ENCODE measurements around the gene SLC39A11. TPM values are rescaled to one million over a fixed set of nuclear protein-coding genes. Genes with fewer than 3 reads are reported as not detected.

The SLC39A11 gene
- total RNA-seq, 1 experiment from 2014 or later = 46.4 TPM

DNA sequence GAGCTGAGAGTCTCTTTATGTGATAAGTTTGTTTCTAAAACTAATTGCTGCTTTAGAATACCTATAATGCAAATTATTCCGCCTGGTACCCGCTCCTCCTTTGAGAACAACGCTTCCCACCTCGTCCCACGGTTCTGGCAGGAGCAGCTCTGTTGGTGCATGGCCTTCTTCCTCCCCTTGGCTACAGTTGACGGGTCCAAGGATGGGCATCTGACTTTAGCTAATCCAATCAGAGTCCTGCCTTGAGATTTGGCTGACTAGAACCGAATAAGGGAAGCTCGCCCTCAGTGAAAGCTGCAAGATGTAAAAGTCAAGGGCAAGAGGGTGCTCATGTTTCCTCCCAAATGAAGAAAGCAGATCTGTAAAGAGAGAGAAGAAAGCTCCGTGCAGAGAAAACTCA is 481.3 kb downstream of the SLC39A11 start:
- Histone ChIP-seq H3K9me2 (ENCODE audit: insufficient read depth) (no peaks in the 10 kb centered on the region), H4K20me1 (ENCODE audit: insufficient read depth) (no peaks in the 10 kb centered on the region), H3K27me3 (ENCODE audit: insufficient read depth, low read length) (no peaks in the 10 kb centered on the region), H3K79me2 (ENCODE audit: insufficient read depth, low read length) (no peaks in the 10 kb centered on the region), H3K9me3 (ENCODE audit: control insufficient read depth in 1 of 2, insufficient read depth in 1 of 2, low read depth in 1 of 2, low read length in 2 of 2) (peaks cover 0 to 14% of the 10 kb centered on the region in 2 experiments; a peak in 1 of 4 replicates), H3K9ac (ENCODE audit: low read length) (no peak overlapping the region), H3K36me3 (ENCODE audit: control insufficient read depth in 1 of 2, insufficient read depth in 2 of 2, low read length in 2 of 2) (no peaks in the 10 kb centered on the region), H2AFZ (ENCODE audit: low read depth, low read length, poor library complexity, severe bottlenecking) (no peak overlapping the region), H3K27ac (ENCODE audit: low read depth, low read length) (no peak overlapping the region), H3K4me1 (ENCODE audit: control insufficient read depth in 1 of 2, insufficient read depth in 2 of 2, low read length in 2 of 2) (peaks cover 37 to 65% of the 10 kb centered on the region in 2 experiments), H3K4me2 (ENCODE audit: low read length) (no peak overlapping the region), H3K4me3 (replicated peaks in 1 of 2; ENCODE audit: low read depth in 1 of 2, low read length in 2 of 2) (no peak overlapping the region)
- ChIA-PET POLR2A (interaction anchor here (0.7 to 3.4 kb wide), 4 partner anchors 9 to 56 kb away, joined by 3 to 19 read pairs (median 4); no protein-coding TSS in a partner anchor), CTCF (interaction anchor here (0.7 to 1.4 kb wide), 5 partner anchors 9 to 116 kb away, joined by 3 to 4 read pairs (median 3); no protein-coding TSS in a partner anchor), RAD21 (ENCODE audit: low non-redundant PET in 1 of 2, low total read pairs in 2 of 2, uncharacterized antibody in 2 of 2, unreplicated experiment in 2 of 2) (no interaction called here)
- TF ChIP-seq POLR2A (IDR thresholded peaks at IDR 0.05; ENCODE audit: borderline replicate concordance, extremely low read depth, insufficient read depth, insufficient read length) = no peak
- TF ChIP-seq SP1 (IDR thresholded peaks at IDR 0.05; ENCODE audit: low read depth) = no peak
- DNase-seq (ENCODE audit: low read depth, low spot score) = no peak
- BruUV-seq (replicated peaks) = no TSS peak
- ATAC-seq = no peak
- intact Hi-C loops (cut with micrococcal nuclease) = no loop called here

DNA sequence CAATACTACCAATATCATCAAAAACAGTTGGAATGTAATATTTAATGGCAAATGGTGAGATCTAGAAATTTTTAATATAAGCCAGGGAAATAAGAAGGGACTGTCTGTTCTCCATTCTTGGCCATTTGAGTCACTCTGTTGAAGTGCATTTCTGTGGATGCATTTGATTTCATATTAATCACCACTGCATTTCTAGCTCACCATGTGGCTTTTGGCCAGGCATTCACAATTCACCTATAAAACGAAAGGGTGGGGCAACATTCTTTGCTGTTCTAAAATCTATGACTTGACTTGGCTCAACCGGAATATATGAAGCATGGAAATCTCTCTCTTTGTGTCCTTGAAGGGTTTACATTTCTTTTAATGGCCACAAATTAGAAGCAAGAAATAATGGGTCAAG is 483.0 kb downstream of the SLC39A11 start:
- POLR2A ChIA-PET = interaction anchor here (3.4 kb wide), 1 partner anchor 17 kb away, joined by 19 read pairs; no protein-coding TSS in a partner anchor
- intact Hi-C loops (cut with micrococcal nuclease) = loop anchor here (1.0 kb wide), 1 partner anchor 52 kb away; no protein-coding TSS in a partner anchor
- peak; percentile 86 for DNase-seq (ENCODE audit: low read depth, low spot score)
- TF ChIP-seq FOSL1 (IDR thresholded peaks at IDR 0.05; ENCODE audit: low read depth) = peak; percentile 76
- TF ChIP-seq, protein P1, sequence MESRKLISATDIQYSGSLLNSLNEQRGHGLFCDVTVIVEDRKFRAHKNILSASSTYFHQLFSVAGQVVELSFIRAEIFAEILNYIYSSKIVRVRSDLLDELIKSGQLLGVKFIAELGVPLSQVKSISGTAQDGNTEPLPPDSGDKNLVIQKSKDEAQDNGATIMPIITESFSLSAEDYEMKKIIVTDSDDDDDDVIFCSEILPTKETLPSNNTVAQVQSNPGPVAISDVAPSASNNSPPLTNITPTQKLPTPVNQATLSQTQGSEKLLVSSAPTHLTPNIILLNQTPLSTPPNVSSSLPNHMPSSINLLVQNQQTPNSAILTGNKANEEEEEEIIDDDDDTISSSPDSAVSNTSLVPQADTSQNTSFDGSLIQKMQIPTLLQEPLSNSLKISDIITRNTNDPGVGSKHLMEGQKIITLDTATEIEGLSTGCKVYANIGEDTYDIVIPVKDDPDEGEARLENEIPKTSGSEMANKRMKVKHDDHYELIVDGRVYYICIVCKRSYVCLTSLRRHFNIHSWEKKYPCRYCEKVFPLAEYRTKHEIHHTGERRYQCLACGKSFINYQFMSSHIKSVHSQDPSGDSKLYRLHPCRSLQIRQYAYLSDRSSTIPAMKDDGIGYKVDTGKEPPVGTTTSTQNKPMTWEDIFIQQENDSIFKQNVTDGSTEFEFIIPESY (IDR thresholded peaks at IDR 0.05; ENCODE audit: extremely low read depth, insufficient replicate concordance, low read length) = no peak
- TF ChIP-seq ATF3 (IDR thresholded peaks at IDR 0.05) = no peak
- TF ChIP-seq EGR1 (IDR thresholded peaks at IDR 0.05; ENCODE audit: low read depth) = no peak
- TF ChIP-seq EZH2 (IDR thresholded peaks at IDR 0.05) = no peak
- TF ChIP-seq RAD21 (IDR thresholded peaks at IDR 0.05; ENCODE audit: low read depth) = peak; percentile 34; the same call in 1 of the 2 replicates
- peak; percentile 91 for TF ChIP-seq CBX3 (IDR thresholded peaks at IDR 0.05; ENCODE audit: low read depth)
- TF ChIP-seq SRF (IDR thresholded peaks at IDR 0.05; ENCODE audit: low read depth) = peak; percentile 65
- no peak for TF ChIP-seq POLR2A (IDR thresholded peaks at IDR 0.05; ENCODE audit: borderline replicate concordance, extremely low read depth, insufficient read depth, insufficient read length)
- TF ChIP-seq YY1 (IDR thresholded peaks at IDR 0.05; ENCODE audit: extremely low read depth, insufficient replicate concordance, low read depth, low read length) = no peak
- TF ChIP-seq SP1 (IDR thresholded peaks at IDR 0.05; ENCODE audit: low read depth) = peak; percentile 81
- peak; percentile 55; the same call in 1 of the 2 replicates for TF ChIP-seq CEBPB (IDR thresholded peaks at IDR 0.05; ENCODE audit: low read depth)
- TF ChIP-seq, protein P2, sequence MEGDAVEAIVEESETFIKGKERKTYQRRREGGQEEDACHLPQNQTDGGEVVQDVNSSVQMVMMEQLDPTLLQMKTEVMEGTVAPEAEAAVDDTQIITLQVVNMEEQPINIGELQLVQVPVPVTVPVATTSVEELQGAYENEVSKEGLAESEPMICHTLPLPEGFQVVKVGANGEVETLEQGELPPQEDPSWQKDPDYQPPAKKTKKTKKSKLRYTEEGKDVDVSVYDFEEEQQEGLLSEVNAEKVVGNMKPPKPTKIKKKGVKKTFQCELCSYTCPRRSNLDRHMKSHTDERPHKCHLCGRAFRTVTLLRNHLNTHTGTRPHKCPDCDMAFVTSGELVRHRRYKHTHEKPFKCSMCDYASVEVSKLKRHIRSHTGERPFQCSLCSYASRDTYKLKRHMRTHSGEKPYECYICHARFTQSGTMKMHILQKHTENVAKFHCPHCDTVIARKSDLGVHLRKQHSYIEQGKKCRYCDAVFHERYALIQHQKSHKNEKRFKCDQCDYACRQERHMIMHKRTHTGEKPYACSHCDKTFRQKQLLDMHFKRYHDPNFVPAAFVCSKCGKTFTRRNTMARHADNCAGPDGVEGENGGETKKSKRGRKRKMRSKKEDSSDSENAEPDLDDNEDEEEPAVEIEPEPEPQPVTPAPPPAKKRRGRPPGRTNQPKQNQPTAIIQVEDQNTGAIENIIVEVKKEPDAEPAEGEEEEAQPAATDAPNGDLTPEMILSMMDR (IDR thresholded peaks at IDR 0.05 in 2 of 3, conservative IDR thresholded peaks at IDR 0.05 in 1 of 3; ENCODE audit: borderline replicate concordance in 1 of 3, insufficient read depth in 1 of 3, low read depth in 2 of 3, low read length in 2 of 3) = no peak
- no peak for TF ChIP-seq TCF7L2 (IDR thresholded peaks at IDR 0.05; ENCODE audit: borderline replicate concordance, extremely low read depth, insufficient read depth, insufficient read length)
- TF ChIP-seq ELF1 (IDR thresholded peaks at IDR 0.05; ENCODE audit: borderline replicate concordance, low read depth) = no peak
- peak; percentile 89 for TF ChIP-seq MAX (IDR thresholded peaks at IDR 0.05)

More for the DNA sequence above, 483.0 kb downstream of the SLC39A11 start:
- peak; percentile 66 for ATAC-seq
- Histone ChIP-seq H3K4me2 (ENCODE audit: low read length) (peak overlapping the region; percentile 54), H4K20me1 (ENCODE audit: insufficient read depth) (no peaks in the 10 kb centered on the region), H3K4me1 (ENCODE audit: control insufficient read depth in 1 of 2, insufficient read depth in 2 of 2, low read length in 2 of 2) (peaks cover 29 to 58% of the 10 kb centered on the region in 2 experiments), H3K9me3 (ENCODE audit: control insufficient read depth in 1 of 2, insufficient read depth in 1 of 2, low read depth in 1 of 2, low read length in 2 of 2) (peaks cover 0 to 14% of the 10 kb centered on the region in 2 experiments; a peak in 1 of 4 replicates), H3K27me3 (ENCODE audit: insufficient read depth, low read length) (no peaks in the 10 kb centered on the region), H2AFZ (ENCODE audit: low read depth, low read length, poor library complexity, severe bottlenecking) (no peak overlapping the region), H3K27ac (ENCODE audit: low read depth, low read length) (peak overlapping the region; percentile 48; the same call in 1 of the 2 replicates), H3K79me2 (ENCODE audit: insufficient read depth, low read length) (no peaks in the 10 kb centered on the region), H3K4me3 (replicated peaks in 1 of 2; ENCODE audit: low read depth in 1 of 2, low read length in 2 of 2) (peak overlapping the region in 1 of 2 experiments; percentile 1; a peak in 2 of 4 replicates), H3K9me2 (ENCODE audit: insufficient read depth) (no peaks in the 10 kb centered on the region), H3K36me3 (ENCODE audit: control insufficient read depth in 1 of 2, insufficient read depth in 2 of 2, low read length in 2 of 2) (no peaks in the 10 kb centered on the region), H3K9ac (ENCODE audit: low read length) (peak overlapping the region; percentile 29)
- CTCF ChIA-PET = interaction anchor here (1.4 to 1.7 kb wide), 2 partner anchors 15 to 53 kb away, joined by 3 to 5 read pairs; no protein-coding TSS in a partner anchor
- no TSS peak for BruUV-seq (replicated peaks)
- RAD21 ChIA-PET (ENCODE audit: low non-redundant PET in 1 of 2, low total read pairs in 2 of 2, uncharacterized antibody in 2 of 2, unreplicated experiment in 2 of 2) = no interaction called here
